MM.1S (cell line): ENCODE data around the gene MEGF11.

Experiments used
- DNase-seq: peaks from one replicate; pipeline ENCODE4 v3.0.0-alpha.2; 2015
- H2AFZ ChIP-seq: fragments of 300-600 bp; sonication (generic); 2 replicates; pipeline ENCODE4 v1.6.0; 2016; ENCODE audit warnings: antibody characterized with exemption, low read length
- H3F3A ChIP-seq: fragments of 300-600 bp; sonication (generic); 2 replicates; pipeline ENCODE4 v1.6.1; 2016; ENCODE audit warnings: mild to moderate bottlenecking, antibody characterized with exemption, low read length, moderate library complexity, mixed read lengths; ENCODE audit not compliant: insufficient read depth
- H3K27ac ChIP-seq: fragments of 300-600 bp; sonication (generic); 2 replicates; pipeline ENCODE4 v1.5.1; 2016; ENCODE audit warnings: mild to moderate bottlenecking, low read length
- H3K27me3 ChIP-seq: fragments of 300-600 bp; sonication (generic); replicated peaks from 2 replicates; pipeline ENCODE4 v1.6.0; 2016; ENCODE audit warnings: low read length; ENCODE audit not compliant: insufficient read depth
- H3K36me3 ChIP-seq: fragments of 300-600 bp; sonication (generic); replicated peaks from 2 replicates; pipeline ENCODE4 v1.6.1; 2016; ENCODE audit warnings: mild to moderate bottlenecking, low read length, mixed read lengths; ENCODE audit not compliant: insufficient read depth
- H3K4me1 ChIP-seq: fragments of 300-600 bp; sonication (generic); 2 replicates; pipeline ENCODE4 v1.6.1; 2016; ENCODE audit warnings: low read length, mixed read lengths
- H3K4me2 ChIP-seq: fragments of 300-600 bp; sonication (generic); 2 replicates; pipeline ENCODE4 v1.6.0; 2016; ENCODE audit warnings: low read depth, low read length
- H3K4me3 ChIP-seq: fragments of 300-600 bp; sonication (generic); 2 replicates; pipeline ENCODE4 v1.5.1; 2016; ENCODE audit warnings: low read length, mixed read lengths
- H3K79me2 ChIP-seq: fragments of 300-600 bp; sonication (generic); 2 replicates; pipeline ENCODE4 v1.6.1; 2016; ENCODE audit warnings: mixed run types, low read length, mixed read lengths
- H3K9ac ChIP-seq: fragments of 300-600 bp; sonication (generic); 2 replicates; pipeline ENCODE4 v1.6.1; 2016; ENCODE audit warnings: low read length, mixed read lengths
- H3K9me2 ChIP-seq: fragments of 300-600 bp; sonication (generic); replicated peaks from 2 replicates; pipeline ENCODE4 v1.6.1; 2016; ENCODE audit warnings: mild to moderate bottlenecking, low read length, mixed read lengths; ENCODE audit not compliant: insufficient read depth
- H3K9me3 ChIP-seq: fragments of 300-600 bp; sonication (generic); replicated peaks from 2 replicates; pipeline ENCODE4 v1.6.1; 2016; ENCODE audit warnings: mild to moderate bottlenecking, low read length, mixed read lengths; ENCODE audit not compliant: insufficient read depth
- H4K20me1 ChIP-seq: fragments of 300-600 bp; sonication (generic); 2 replicates; pipeline ENCODE4 v1.6.1; 2016; ENCODE audit warnings: mild to moderate bottlenecking, low read length, moderate library complexity, mixed read lengths; ENCODE audit not compliant: insufficient read depth
- EZH2 ChIP-seq: fragments of 300-600 bp; sonication (generic); optimal IDR thresholded peaks from 2 replicates; pipeline ENCODE3; 2017; ENCODE audit warnings: low read depth, mild to moderate bottlenecking, antibody characterized with exemption, low read length, mixed read lengths
- EZH2phosphoT487 ChIP-seq: fragments of 300-600 bp; sonication (generic); IDR thresholded peaks from 2 replicates; pipeline ENCODE4 v1.6.1; 2018; ENCODE audit warnings: antibody characterized with exemption, low read length
- TF ChIP-seq, protein P1 (sequence below): fragments of 300-600 bp; sonication (generic); IDR thresholded peaks from 2 replicates; pipeline ENCODE4 v1.5.1; 2016; ENCODE audit warnings: antibody characterized with exemption, low read length, mixed read lengths

Gene MEGF11

DNA sequence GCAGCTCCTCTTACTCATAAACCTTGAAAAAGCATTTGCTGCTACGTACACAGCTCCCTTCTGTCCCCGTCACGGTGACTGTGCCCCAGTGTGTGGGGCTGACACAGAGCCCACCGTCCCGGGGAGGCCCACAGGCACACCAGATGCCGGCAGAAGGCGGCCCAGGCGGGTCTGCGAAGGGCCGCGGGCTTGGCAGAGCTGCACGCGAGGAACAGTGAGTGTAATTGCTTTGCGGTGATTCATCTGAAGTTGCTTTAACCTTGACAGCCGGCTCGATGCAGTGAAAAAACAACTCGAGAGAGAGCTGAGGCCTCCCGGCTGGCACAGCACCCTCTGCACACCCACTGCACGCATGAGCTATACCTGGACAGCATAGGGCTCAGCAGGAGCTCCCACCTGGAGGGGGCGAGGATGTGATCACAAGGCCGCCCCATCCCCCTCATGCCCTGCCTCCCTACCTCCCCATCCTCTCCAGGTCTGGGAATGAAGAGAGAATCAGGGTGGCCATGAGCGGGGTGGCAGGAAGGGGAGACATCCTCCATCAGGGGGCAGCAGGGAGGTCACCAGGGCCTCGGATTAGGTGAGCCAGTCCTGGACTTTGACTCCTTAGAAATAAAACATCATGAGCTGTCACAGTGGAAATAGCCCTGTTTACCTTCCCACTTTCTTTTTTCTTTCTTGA, 172.7 kb downstream of the MEGF11 start:
- Histone ChIP-seq H4K20me1 (no peaks in the 10 kb centered on the region), H3K27me3 (peaks cover 6% of the 10 kb centered on the region; the same call in 1 of the 2 replicates), H3K27ac (no peak overlapping the region), H3K4me2 (no peak overlapping the region), H3K9me2 (no peaks in the 10 kb centered on the region), H3F3A (no peaks in the 10 kb centered on the region), H3K9me3 (no peaks in the 10 kb centered on the region), H3K4me1 (no peaks in the 10 kb centered on the region), H2AFZ (no peak overlapping the region), H3K79me2 (no peaks in the 10 kb centered on the region), H3K36me3 (no peaks in the 10 kb centered on the region), H3K9ac (no peak overlapping the region), H3K4me3 (no peak overlapping the region)
- DNase-seq = no peak
- no peak for TF ChIP-seq EZH2

DNA sequence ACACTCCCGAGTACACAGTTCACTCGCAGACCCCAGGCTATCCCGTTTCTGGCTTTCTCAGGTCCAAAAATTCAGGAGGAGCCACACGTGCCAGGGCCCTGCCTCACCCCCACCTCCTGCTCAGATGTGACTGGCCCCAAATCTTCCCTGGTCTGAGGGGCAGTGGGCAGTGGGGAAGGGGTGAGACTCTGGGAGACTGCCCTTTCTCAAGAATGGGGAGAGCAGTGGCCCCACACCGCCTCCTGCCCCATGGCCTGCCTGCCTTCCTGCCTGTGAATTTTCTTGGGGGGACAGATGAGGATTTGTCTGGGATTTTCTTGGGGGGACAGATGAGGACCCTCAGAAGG, 174.6 kb downstream of the MEGF11 start:
- H3K4me1 ChIP-seq = no peaks in the 10 kb centered on the region
- no peaks in the 10 kb centered on the region for H3K79me2 ChIP-seq
- H3K4me2 ChIP-seq = no peak overlapping the region
- no peak overlapping the region for H3K9ac ChIP-seq
- H4K20me1 ChIP-seq = no peaks in the 10 kb centered on the region
- TF ChIP-seq EZH2 = no peak
- no peak for TF ChIP-seq EZH2phosphoT487
- TF ChIP-seq, protein P1, sequence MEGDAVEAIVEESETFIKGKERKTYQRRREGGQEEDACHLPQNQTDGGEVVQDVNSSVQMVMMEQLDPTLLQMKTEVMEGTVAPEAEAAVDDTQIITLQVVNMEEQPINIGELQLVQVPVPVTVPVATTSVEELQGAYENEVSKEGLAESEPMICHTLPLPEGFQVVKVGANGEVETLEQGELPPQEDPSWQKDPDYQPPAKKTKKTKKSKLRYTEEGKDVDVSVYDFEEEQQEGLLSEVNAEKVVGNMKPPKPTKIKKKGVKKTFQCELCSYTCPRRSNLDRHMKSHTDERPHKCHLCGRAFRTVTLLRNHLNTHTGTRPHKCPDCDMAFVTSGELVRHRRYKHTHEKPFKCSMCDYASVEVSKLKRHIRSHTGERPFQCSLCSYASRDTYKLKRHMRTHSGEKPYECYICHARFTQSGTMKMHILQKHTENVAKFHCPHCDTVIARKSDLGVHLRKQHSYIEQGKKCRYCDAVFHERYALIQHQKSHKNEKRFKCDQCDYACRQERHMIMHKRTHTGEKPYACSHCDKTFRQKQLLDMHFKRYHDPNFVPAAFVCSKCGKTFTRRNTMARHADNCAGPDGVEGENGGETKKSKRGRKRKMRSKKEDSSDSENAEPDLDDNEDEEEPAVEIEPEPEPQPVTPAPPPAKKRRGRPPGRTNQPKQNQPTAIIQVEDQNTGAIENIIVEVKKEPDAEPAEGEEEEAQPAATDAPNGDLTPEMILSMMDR = no peak
- H3F3A ChIP-seq = no peaks in the 10 kb centered on the region
- H3K36me3 ChIP-seq = no peaks in the 10 kb centered on the region
- DNase-seq = no peak
- peaks cover 6% of the 10 kb centered on the region; the same call in 1 of the 2 replicates for H3K27me3 ChIP-seq
- no peaks in the 10 kb centered on the region for H3K9me2 ChIP-seq
- no peak overlapping the region for H3K27ac ChIP-seq
- no peak overlapping the region for H2AFZ ChIP-seq
- no peak overlapping the region for H3K4me3 ChIP-seq
- no peaks in the 10 kb centered on the region for H3K9me3 ChIP-seq

DNA sequence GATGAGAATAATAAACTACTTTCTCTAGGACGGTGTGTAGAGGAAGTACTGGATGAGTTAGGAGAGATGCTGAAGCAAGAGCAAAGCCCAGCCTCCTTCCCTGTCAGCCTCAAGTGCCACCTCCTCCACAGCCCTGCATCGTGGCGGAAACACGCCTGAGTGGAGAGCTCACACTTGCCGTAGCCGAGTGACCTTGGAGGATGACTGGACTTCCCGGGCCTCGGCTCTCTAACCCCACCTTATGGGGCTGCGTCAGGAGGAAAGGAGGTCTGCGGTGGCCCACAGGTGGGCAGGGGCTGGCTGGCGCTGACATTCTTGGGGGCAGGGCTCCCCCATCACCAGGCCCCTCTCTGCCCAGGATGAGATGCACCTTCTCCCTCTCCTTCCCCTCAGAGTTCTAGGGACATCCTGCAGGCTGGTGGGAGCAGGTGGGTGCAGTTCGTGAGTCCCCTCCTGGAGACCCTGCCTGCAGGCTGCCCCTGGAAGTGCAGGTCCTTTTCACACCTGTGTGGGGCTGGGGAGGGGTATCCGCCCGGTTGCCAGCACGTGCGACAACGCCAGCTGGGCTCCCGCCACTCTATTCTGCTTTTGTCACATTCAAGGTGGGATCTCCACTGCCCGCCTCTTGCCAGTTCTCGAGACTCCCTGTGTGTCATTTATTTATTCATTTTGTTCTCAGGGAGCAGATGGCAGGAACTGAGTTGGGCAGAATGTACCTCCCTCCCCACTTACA, 175.2 kb downstream of the MEGF11 start:
- Histone ChIP-seq H3K4me3 (no peak overlapping the region), H3K4me1 (no peaks in the 10 kb centered on the region), H4K20me1 (no peaks in the 10 kb centered on the region), H3F3A (no peaks in the 10 kb centered on the region), H3K27me3 (peaks cover 6% of the 10 kb centered on the region; the same call in 1 of the 2 replicates), H2AFZ (no peak overlapping the region), H3K9me3 (no peaks in the 10 kb centered on the region), H3K27ac (no peak overlapping the region), H3K4me2 (no peak overlapping the region), H3K79me2 (no peaks in the 10 kb centered on the region), H3K9ac (no peak overlapping the region), H3K36me3 (no peaks in the 10 kb centered on the region), H3K9me2 (no peaks in the 10 kb centered on the region)
- DNase-seq = no peak
- TF ChIP-seq EZH2 (no peak), EZH2phosphoT487 (no peak)
- TF ChIP-seq, protein P1 = no peak

DNA sequence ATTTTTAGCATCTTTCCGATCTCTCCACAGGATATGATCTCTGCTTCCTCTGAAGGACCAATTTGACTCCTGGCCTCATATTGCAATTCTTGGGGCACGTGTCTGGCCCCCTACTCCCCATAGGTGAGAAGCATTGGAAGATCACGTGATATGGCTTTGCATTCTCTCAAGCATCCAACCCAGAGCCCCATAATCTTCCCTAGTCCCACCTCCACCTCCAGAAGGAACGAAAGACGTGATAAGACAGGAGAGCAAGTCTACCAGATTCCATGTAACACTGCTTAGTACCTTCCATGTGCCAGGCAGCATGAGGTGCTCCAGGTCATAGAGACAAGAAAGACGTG, 176.3 kb downstream of the MEGF11 start:
- DNase-seq = no peak
- Histone ChIP-seq H3K79me2 (no peaks in the 10 kb centered on the region), H3K4me3 (no peak overlapping the region), H3K4me1 (no peaks in the 10 kb centered on the region), H3K9me3 (no peaks in the 10 kb centered on the region), H3K36me3 (no peaks in the 10 kb centered on the region), H3K9ac (no peak overlapping the region), H3K27me3 (peaks cover 6% of the 10 kb centered on the region; the same call in 1 of the 2 replicates), H3K4me2 (no peak overlapping the region), H3K9me2 (no peaks in the 10 kb centered on the region), H3K27ac (no peak overlapping the region), H2AFZ (no peak overlapping the region), H3F3A (no peaks in the 10 kb centered on the region), H4K20me1 (no peaks in the 10 kb centered on the region)
- TF ChIP-seq, protein P1 = no peak
- TF ChIP-seq EZH2 (no peak), EZH2phosphoT487 (no peak)
